HEK293 (cell line): ENCODE measurements around the gene OR4D10.

Source experiments
- MEIS1 ChIP-seq: sonication (generic); formaldehyde crosslinking; IDR thresholded peaks from 2 replicates; pipeline ENCODE4 v1.8.1; 2022; ENCODE audit warnings: missing genetic modification reagents, mild to moderate bottlenecking, borderline replicate concordance
- ZBTB7A ChIP-seq: fragments of 450-650 bp; formaldehyde crosslinking; IDR thresholded peaks from 2 replicates; pipeline ENCODE4 v1.5.1; 2016; ENCODE audit warnings: low read depth, missing biosample characterization, missing genetic modification characterization

- TF ChIP-seq ZBTB7A (tag by site-specific recombination) (no peak), MEIS1 (CRISPR knock-in tag) (no peak)
Measured at GRCh38 chr11:59429924-59430516, 43.1 kb upstream of the OR4D10 start.
